PC-9 (cell line): ENCODE results near the gene HBA1.

ENCODE experiments used
- EZH2 ChIP-seq: fragments of 200-600 bp; sonication (generic); IDR thresholded peaks from 2 replicates; pipeline ENCODE4 v1.8.0; 2017; ENCODE audit warnings: antibody characterized with exemption, low read depth
- TF ChIP-seq, protein P1 (sequence below): fragments of 200-600 bp; sonication (generic); conservative IDR thresholded peaks from 2 replicates; pipeline ENCODE4 v1.6.1; 2017; ENCODE audit warnings: mixed run types, antibody characterized with exemption, mild to moderate bottlenecking, moderate library complexity

DNA sequence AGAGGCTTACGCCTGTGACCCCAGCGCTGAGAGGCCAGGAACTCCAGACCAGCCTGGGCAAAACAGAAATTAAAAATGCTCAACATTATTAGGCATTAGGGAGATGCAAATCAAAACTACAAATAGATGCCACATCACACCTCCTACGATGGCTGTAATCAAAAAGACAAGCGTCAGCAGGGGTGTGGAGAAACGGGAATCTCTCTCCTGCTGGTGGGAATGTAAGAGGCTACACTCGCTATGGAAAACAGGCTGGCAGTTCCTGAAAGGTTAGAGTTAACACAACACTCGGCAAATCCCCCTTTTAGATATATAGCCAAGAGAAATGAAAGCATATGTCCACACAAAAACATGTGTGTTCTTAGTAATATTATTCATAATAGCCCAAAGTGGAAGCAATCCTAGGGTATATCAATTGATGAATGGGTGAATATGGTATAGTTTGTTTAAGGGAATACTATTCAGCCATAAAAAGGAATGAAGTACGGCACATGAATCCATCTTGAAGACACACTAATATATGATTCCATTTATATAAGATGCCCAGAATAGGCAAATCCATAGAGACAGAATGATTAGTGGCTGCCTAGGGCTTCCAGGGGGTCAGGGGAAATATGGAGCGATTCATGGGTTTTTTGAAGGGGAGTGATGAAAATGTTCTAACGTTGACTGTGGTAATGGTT, 36.2 kb upstream of the HBA1 start:
- TF ChIP-seq, protein P1, sequence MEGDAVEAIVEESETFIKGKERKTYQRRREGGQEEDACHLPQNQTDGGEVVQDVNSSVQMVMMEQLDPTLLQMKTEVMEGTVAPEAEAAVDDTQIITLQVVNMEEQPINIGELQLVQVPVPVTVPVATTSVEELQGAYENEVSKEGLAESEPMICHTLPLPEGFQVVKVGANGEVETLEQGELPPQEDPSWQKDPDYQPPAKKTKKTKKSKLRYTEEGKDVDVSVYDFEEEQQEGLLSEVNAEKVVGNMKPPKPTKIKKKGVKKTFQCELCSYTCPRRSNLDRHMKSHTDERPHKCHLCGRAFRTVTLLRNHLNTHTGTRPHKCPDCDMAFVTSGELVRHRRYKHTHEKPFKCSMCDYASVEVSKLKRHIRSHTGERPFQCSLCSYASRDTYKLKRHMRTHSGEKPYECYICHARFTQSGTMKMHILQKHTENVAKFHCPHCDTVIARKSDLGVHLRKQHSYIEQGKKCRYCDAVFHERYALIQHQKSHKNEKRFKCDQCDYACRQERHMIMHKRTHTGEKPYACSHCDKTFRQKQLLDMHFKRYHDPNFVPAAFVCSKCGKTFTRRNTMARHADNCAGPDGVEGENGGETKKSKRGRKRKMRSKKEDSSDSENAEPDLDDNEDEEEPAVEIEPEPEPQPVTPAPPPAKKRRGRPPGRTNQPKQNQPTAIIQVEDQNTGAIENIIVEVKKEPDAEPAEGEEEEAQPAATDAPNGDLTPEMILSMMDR, result no peak
- TF ChIP-seq EZH2, result no peak
